Stimulated activated CD4-positive, alpha-beta T cell treated with anti-CD3 and anti-CD28 coated beads, Interleukin-4, amount 100 ng/mL, for 24 hours (primary cell): ENCODE measurements around the gene SLCO3A1.

Experiments
- DNase-seq: peaks from one replicate; pipeline ENCODE4 v3.0.0-alpha.2; 2020

SLCO3A1 gene

DNA sequence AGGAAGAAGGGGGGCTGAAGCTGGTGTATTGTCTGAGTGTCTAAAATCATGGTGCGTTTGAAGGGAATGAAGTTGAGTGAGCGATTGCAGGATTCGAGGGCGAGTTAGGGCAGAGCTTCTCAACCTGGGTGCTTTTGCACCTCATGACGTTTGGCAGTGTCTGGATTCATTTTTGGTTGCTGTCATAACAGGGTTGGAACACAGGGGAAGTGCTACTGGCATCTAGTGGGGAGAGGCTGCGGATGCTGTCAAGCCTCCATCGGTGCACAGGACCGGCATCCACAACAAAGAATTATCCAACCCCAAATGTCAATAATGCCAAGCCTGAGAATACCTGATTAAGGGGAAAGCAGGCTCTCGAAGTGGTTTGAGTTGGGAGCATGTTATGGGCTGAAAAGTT, 120.0 kb downstream of the SLCO3A1 start:
- no peak for DNase-seq

GRCh38 chr15:91974321-91974720, 120.8 kb downstream of the SLCO3A1 start:
- DNase-seq: no peak

DNA sequence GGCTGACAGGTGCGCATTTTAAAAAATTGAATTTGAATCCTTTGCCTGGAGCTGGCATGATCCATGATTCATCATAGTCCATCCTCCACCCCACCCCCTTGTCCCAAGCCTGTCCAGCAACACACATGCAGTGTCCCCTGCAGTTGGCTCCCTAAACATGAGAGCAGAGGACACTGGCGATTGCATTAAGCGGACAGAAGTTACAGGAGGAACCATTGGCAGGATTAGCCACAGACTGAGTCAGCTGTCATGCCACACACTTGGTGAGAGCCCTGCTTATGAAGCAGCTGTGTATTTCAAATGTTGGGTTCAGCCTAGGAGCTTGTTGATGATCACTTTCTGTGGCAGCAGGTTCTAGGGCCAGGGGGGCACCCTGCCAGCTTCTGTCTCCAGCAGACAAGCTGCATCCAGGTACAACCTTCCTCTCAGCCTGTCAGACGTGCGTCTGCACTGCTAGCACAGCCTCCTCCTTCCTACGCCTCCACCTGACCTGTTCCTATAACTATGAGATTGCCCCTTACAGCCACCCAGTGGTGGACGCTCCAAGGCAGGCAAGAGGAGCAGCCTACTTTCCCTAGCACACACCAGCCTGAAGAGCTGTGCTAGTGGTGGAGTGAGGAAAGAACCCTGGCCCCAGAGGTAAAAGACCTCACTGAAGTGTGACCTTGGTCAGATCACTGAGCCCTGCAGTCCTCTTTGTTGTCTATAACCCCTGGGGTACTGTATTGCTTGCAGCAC, 121.9 kb downstream of the SLCO3A1 start:
- DNase-seq: no peak

DNA sequence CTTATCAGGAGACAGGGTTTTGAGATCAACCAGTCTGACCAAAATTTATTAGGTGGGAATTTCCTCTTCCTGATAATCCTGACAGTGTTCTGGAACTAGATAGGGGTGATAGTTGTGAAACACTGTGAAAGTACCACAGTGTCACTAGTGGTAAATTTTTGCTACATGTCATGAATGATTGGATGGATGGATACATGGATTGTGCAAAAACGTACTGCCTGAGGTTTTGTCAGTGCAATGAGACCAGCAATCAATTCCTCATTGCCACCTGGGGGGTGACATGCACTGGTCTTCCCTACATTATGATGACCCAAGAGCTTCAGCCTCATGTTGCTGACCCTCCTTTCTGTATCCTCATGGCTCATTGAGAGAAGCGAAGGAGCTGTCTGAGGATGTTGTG, 123.5 kb downstream of the SLCO3A1 start:
- no peak for DNase-seq

GRCh38 chr15:91980502-91981267, 127.2 kb downstream of the SLCO3A1 start:
- no peak for DNase-seq

DNA sequence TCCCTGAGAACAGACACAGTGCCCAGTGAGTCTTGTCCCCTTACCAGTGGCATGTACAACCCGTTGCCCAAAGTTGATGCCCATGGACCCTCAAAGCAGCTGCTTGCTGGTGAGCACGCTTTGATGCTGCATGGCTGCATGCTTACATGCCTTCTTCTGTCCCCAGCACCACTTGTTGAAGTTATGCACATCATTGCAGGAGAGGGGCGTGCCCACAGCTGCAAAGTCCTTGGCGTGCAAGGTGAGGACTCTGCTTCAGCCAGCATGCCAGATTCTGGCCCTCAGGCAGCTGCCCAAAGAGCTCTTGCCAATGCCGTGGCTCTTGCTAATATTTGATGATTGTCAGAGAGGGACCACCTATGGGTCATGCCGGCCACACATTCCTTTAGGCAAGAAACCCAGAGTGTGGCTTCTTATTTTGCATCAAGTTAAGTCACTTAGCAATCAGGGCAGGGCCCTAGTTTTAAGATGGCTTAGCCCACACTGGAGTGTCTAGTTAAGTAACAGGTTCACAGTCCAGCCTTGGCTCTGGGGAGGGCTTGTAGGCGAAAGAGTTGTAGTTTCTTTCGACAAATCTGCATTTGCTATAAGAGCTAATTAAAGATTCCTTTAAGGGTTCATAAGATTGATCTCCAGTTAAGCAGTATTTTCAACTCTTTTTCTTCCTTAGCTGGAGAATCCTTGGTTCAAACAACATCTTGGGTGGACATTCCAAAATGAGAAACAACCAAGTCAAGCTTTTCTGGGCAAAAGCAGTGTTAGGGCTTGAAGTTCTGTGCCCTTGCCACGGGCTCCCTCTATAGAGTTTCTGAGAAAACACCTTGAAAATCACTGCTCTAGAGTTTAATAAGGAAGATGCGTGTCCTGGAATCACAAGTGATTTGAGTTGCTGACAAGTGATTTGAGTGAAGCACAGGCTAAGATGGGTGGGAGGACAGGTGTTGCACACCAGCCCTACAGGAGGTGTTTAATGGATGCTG, 128.6 kb downstream of the SLCO3A1 start:
- DNase-seq: no peak

GRCh38 chr15:91983729-91984340, 130.3 kb downstream of the SLCO3A1 start:
- DNase-seq: no peak

DNA sequence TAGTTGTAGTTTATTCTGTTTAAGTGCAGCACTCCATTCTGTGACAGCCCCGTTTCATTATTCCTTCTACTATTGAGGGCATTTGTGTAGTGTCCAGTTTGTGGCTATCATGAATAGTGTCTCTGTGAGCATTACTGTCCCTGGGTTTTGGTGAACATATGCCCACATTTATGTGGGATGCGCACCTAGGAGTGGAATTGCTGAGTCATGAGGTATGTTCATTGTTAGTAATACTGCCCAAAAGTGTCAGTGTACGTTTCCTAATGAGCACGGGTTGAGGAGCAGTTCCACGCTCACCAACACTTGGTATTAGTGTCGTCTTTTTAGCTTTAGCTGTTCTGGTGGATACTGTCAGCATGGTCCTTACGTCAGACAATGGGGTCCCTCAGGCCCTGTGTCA, 131.8 kb downstream of the SLCO3A1 start:
- DNase-seq: no peak

DNA sequence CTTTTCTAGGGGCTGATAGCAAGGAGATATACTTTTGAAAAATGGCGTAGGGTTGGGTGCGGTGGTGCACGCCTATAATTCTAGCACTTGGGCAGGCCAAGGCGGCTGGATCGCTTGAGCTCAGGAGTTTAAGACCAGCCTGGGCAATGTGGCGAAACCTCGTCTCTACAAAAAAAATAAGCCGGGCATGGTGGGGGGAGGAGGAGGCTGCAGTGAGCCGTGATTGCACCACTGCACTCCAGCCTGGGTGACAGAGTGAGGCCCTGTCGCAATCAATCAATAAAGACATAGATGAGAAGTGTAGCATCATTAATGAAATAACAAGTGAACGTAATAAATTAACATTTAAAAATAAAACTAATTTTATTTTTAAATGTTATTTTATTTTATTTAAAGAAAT, 134.6 kb downstream of the SLCO3A1 start:
- no peak for DNase-seq

- no peak for DNase-seq
These were observed 135.1 kb downstream of the SLCO3A1 start for GRCh38 chr15:91988655-91989054.

GRCh38 chr15:91989821-91990220, 136.3 kb downstream of the SLCO3A1 start:
- no peak for DNase-seq

DNA sequence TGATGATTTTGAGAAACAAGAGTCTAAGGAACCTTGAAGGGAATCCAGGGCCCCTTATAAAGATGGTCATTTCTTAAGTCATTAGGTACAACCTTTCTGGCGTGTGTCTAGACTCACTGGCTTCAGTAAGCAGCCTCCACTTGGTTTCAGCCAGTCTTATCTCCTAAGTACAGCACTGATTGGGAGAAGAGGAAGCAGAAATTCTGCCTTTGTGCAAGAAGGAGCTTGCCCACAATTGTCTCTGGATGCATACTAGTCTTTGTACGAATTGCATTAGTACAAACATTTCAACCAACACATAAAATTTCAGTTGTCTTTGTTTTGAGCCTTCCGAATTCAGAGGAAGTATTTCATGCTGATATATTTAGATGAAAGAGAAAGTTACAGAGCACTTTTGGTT, 139.4 kb downstream of the SLCO3A1 start:
- no peak for DNase-seq

- DNase-seq: no peak
These were observed 141.6 kb downstream of the SLCO3A1 start for GRCh38 chr15:91995146-91995545.

- no peak for DNase-seq
These were observed 143.7 kb downstream of the SLCO3A1 start for GRCh38 chr15:91997163-91997562.

DNA sequence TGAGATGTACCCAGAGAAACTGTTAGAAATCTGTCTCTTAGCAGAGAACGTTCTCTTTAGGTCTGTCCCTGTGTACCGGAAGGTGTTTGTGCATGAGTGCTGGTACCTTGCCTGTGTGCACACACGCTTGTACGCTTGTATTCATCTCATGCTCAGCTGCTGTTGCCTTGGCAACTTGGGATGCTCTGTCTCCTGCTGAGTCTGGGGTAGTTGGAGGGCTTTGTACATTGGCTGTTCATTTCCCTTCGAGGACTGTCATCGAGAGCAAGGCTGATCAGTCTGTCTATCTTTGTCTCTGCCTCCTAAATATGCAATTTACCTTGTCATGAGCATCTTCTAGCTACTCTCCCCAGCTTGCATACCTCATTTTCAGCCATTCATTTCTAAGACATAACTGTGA, 147.2 kb downstream of the SLCO3A1 start:
- DNase-seq: no peak

DNA sequence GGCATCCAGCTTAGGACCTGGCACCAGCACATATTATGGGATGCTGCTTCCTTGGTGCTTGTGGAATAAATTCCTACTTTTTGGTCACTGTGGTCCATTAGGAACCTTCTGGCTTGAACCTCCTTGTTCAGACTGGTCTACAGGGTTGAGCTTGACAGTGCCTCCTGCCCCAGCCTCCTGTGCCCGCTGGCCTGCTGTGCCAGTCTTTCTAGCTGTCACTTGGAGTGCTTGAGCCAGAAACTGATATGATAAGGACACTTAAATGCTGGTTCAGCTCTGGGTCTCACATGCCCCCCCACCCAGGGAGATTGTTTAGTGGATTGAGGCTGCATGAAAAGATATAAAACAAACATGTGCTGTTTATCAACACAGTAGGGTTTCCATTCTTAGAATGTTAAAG, 147.8 kb downstream of the SLCO3A1 start:
- DNase-seq: no peak

DNA sequence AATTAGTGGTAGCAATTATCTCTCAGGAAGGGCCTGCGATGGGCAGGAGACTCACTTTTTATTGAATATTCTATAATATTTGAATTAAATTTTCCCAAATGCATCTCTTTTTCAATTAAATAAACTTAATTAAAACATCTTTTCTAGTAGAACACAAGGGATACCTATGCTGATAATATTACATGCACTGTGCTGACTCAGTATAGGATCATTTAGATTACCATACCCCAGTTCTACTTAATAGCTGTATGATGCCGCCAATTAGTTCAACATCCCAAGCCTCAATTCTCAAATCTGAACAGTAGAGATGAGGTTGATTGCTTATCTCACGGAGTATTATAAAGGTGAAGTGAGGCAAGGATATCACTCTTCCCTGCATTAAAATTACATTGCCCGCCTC, 149.2 kb downstream of the SLCO3A1 start:
- no peak for DNase-seq

- DNase-seq: no peak
These were observed 150.1 kb downstream of the SLCO3A1 start for GRCh38 chr15:92003515-92004067.

GRCh38 chr15:92005154-92005553, 151.6 kb downstream of the SLCO3A1 start:
- no peak for DNase-seq

- no peak for DNase-seq
These were observed 152.9 kb downstream of the SLCO3A1 start for GRCh38 chr15:92006186-92007028.

DNA sequence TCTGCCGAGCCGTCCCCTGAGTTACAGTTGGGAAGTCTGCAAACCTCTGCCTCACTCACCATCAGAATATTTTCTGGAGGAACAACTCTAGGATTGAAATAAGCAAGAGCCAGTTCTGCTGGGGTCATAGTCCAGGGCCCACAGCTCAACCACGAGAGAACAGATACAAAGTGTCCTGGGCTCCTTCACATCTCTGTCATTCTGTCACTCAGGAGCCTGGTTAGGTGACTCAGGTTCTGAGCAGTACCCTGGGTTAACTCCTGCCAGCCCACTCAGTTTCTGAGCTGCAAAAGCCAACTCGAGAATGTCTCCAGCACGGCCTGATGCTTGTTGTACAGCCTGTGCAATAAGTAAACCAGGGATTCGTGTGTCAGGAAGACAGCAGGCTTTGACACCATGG, 155.7 kb downstream of the SLCO3A1 start:
- peak; percentile 53 for DNase-seq
